NCI-H2196 (cell line): ENCODE data around the gene SOWAHA.
A peak's percentile ranks its signal among the peaks of the same experiment; 100 is the strongest.

Experiments
- DNase-seq: peaks from one replicate; lab custom pipeline; 2025; ENCODE audit not compliant: unreplicated experiment; lab: John Stamatoyannopoulos, UW

Gene SOWAHA

GRCh38 chr5:132812781-132813598 lies at the start of gene SOWAHA:
SOWAHA (plus strand) TSS chr5:132813302; CDS start chr5:132813622, 320 bp downstream.
- DNase-seq = peak; percentile 35

GRCh38 chr5:132764051-132764450 lies 49.1 kb upstream of the SOWAHA start:
- no peak for DNase-seq

- no peak for DNase-seq
Measured at GRCh38 chr5:132764671-132765238, 48.3 kb upstream of the SOWAHA start.

GRCh38 chr5:132765311-132766019 lies 47.6 kb upstream of the SOWAHA start:
- DNase-seq = no peak

- no peak for DNase-seq
Measured at GRCh38 chr5:132766020-132766805, 46.9 kb upstream of the SOWAHA start.

- no peak for DNase-seq
Measured at GRCh38 chr5:132766806-132767055, 46.4 kb upstream of the SOWAHA start.

- DNase-seq = no peak
Measured at GRCh38 chr5:132767150-132767549, 46.0 kb upstream of the SOWAHA start.

- DNase-seq = no peak
Measured at GRCh38 chr5:132768485-132768868, 44.6 kb upstream of the SOWAHA start.

- no peak for DNase-seq
Measured at GRCh38 chr5:132770476-132771159, 42.5 kb upstream of the SOWAHA start.

- DNase-seq = no peak
Measured at GRCh38 chr5:132771503-132771998, 41.6 kb upstream of the SOWAHA start.

GRCh38 chr5:132772291-132773070 lies 40.6 kb upstream of the SOWAHA start:
- DNase-seq = no peak

- DNase-seq = no peak
Measured at GRCh38 chr5:132773114-132773513, 40.0 kb upstream of the SOWAHA start.

- DNase-seq = no peak
Measured at GRCh38 chr5:132773601-132774355, 39.3 kb upstream of the SOWAHA start.

- DNase-seq = no peak
Measured at GRCh38 chr5:132774406-132774805, 38.7 kb upstream of the SOWAHA start.

GRCh38 chr5:132774896-132775295 lies 38.2 kb upstream of the SOWAHA start:
- DNase-seq = no peak

- DNase-seq = no peak
Measured at GRCh38 chr5:132775476-132775961, 37.6 kb upstream of the SOWAHA start.

- DNase-seq = no peak
Measured at GRCh38 chr5:132776131-132776937, 36.8 kb upstream of the SOWAHA start.

GRCh38 chr5:132776938-132777208 lies 36.2 kb upstream of the SOWAHA start:
- no peak for DNase-seq
